CD4-positive, alpha-beta T cell treated with Interferon gamma for 1 hour (primary cell): ENCODE results near the gene EIPR1.

Experiments
- DNase-seq: peaks from one replicate; pipeline ENCODE4 v3.0.0-alpha.2; 2020

Gene EIPR1

DNA sequence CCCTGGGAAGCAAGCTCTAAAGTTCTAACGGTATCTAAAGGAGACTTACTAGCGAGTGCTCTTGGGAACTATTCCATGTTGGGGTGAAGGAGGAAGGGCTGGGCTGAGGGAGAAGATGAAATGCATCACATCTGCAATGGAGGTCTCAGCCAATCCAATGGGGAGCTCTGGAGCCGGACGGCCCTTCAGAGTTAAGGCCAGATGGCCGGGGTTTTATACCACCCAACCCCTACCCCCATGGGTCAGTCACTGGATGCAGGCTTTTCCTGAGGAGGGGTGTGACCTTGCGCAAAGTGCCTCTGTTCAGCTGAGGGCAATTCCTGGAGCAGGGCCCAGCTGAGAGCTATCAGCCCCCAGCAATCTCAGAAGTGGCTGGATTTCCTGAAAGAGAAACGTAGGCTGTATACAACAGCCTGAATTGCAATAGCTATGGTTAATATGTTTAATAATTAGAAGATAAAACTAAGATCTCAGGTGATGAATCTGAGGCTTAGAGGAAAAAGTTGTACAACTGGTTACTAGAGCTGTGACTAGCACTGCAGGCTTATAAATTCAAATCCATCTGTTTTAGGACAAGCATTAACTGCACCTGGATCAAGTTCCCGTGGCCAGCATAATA is 21.6 kb downstream of the EIPR1 start:
- DNase-seq = no peak

DNA sequence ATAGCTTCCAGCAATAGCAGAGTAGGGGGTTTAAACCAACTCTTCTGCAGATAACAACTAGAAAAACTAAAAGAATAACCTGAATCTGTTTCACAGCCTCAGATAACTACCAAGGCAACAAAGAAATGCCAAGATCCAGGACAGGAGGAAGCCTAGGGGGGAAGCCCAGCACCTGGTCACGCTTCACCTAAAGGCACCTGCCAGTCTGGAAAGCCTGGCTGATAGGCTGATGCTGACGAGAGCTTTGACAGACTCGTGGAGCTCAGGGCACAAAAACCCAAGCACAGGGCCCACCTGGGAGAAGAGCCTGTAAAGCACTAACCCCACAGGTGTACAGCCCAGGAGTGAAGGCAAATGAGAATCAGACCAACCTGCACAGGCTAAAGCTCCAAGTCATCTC is 22.6 kb downstream of the EIPR1 start:
- no peak for DNase-seq

DNA sequence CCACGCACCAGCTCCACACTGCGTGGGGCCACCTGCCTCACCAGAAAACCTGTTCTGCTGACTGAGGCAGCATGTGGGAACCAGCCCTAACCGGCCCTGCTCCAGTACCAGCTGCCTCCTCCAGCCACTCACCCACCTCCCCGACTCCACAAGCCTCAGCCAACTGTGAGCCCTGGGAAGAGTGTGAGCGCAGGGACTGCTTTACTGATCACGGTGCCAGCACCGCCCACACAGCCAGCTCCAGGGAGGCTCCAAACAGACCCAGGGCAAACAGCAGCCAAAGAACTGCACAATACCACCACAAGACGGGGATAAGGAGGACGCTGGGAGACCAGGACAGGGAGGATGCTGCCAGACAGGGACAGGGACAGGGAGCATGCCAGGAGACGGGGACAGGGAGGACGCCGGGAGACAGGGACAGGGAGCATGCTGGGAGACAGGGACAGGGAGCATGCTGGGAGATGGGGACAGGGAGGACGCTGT is 28.4 kb downstream of the EIPR1 start:
- DNase-seq = no peak

DNA sequence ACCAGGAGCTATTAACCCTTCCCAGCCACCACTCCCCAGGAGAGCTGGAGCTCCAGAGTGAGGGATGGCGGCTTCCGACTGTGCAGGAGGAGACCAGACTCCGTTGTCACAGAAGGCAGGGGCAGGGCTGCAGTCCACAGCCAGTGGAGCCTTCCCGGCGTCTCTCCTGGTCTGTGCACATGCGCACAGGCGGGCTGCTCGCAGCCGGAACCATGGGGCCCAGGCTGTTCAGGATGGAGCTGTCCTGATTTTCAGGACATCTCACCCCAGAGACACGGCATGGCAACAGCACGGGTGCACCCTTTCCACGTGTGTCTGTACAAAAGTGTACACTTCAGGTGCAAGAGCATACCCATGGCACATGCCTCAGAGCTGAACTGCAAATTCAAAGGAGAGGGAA is 28.9 kb downstream of the EIPR1 start:
- no peak for DNase-seq

DNA sequence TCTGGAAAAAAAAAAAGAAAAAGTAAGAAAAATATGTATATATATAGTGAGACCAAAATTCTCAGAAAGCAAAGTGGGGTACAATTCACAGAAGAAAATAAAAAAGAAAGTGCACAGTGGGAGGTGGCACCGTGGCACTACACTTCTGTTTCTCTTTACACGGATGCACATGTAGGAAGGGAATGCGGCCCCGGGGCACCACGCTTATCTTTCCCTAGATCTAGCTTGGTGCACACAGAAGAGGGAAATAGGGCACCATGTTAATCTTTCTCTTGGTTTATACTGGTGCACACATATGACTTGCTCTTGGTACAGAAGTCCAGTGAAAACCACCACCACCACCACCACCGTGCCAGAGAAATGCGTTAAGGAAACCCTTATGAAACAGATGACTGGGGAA is 32.0 kb downstream of the EIPR1 start:
- no peak for DNase-seq

DNA sequence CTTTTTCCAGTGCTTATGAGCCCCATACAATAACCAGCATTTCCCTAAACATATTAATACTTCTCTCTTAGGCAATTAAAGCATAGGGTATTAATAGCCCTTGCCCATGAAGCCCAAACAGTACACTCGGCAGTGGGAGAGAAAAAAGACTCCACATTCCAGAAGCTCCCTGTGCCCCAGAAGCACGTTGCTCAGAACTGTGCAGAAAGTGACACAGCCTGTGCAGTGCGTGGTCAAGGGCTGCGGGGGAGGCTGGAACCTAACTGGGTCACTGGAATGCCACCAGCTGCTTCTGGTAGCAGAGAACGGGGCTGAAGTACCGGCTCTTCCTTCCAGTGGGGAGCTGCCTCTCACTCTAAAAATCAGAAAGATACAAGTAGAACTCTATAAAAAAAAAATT is 32.7 kb downstream of the EIPR1 start:
- no peak for DNase-seq

DNA sequence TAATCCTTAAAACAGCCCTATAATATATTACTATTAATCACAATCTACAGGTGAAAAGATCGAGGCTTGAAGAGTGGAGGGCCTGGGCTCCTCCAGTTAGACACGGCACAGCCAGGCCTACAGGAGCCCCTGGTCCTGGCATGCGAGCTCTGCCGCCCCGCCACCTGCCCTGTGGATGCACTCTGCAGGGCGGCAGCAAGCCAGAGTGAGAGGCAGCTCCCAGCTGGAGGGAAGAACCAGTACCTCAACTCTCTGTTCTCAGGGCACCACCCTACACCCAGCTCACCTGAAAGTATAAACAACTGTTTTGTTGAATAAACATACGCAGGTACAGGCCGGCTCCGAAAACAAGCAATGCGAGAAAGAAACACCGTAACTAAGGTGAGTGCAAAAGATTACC is 34.6 kb downstream of the EIPR1 start:
- no peak for DNase-seq

DNA sequence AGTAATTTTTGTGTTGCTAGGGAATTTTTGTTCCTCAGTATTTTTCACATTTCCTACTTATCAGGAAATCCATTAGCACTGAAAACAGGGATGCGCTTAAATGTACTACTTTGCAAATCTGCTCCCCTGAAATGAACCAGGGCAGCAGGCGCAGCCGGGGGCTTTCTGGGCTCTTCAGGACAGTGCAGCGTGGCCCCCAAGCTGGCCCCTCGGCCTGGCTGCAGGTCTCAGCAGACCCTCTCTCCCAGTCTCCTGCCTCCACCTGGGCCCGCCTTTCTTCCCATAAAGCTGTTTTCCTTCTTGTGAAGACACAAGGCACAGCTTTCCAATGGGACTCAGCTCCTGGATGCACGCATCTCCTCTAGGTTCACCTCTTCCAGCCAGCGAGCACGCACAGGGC is 35.3 kb downstream of the EIPR1 start:
- DNase-seq = no peak

DNA sequence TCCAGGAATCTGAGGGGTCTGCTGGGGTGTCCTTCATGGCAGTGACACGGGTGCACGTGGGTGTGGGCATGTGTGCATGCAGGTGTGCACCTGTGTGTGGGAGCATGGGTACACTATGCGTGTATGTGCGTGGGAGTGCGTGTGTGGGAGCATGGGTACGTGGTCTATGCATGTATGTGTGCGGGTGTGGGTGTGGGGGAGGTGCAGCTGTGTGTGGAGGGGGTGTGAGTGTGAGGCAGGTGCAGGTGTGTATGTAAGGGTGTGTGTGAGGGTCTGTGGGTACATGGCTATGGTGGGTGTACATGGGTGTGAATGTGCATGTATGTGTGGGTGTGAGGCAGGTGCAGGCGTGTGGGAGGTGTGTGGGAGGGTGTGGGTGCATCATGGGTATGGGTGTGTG is 36.3 kb downstream of the EIPR1 start:
- no peak for DNase-seq

DNA sequence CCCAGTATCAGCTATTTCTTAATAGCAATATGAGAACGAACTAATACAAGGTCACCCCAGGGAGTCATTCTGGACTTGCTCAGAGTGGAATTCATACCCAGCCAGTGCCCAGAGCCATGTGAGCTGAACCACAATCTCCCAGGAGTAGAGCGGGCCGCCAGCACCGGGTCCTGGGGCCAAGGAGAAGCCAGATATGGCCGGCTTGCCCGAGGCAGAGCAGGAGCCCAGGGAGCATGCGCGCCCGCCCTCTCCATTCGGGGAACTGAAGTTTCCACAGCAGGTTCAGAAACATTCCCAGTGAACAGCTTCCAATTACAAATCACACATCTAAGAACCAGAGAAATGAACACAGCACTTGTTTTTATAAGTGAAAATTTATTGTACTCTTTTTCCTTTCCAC is 37.5 kb downstream of the EIPR1 start:
- DNase-seq = no peak

DNA sequence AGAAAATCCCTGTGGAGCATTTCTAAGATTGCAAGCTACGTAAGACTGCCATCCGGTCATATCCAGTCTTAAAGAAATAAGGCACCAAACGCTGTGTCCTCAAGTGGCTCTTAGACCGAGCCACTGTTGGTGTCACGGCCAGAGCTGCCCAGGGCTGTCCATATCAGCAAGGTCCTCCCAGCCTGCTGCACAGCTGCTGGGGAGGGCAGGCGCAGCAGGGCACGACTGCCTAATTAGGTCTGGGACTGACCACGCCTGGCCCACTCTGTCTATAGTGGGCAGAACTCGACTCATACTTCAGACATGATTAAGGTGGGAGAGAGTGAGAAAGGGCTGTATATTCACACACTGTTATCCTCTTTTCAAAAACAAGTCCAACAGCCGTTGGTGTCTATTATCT is 39.3 kb downstream of the EIPR1 start:
- no peak for DNase-seq

DNA sequence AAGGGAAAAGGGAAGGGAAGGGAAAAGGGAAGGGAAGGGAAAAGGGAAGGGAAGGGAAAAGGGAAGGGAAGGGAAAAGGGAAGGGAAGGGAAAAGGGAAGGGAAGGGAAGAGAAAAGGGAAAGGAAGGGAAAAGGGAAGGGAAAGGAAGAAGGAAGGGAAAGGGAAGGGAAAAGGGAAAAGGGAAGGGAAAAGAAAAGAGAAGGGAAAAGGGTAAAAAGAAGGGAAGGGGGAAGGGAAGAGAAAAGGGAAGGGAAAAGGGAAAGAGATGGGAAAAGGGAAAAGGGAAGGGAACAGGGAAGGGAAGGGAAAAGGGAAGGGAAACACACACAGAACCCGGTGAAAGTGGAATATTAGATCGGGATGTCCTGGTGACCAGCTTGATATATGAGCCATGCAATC is 40.8 kb downstream of the EIPR1 start:
- no peak for DNase-seq

DNA sequence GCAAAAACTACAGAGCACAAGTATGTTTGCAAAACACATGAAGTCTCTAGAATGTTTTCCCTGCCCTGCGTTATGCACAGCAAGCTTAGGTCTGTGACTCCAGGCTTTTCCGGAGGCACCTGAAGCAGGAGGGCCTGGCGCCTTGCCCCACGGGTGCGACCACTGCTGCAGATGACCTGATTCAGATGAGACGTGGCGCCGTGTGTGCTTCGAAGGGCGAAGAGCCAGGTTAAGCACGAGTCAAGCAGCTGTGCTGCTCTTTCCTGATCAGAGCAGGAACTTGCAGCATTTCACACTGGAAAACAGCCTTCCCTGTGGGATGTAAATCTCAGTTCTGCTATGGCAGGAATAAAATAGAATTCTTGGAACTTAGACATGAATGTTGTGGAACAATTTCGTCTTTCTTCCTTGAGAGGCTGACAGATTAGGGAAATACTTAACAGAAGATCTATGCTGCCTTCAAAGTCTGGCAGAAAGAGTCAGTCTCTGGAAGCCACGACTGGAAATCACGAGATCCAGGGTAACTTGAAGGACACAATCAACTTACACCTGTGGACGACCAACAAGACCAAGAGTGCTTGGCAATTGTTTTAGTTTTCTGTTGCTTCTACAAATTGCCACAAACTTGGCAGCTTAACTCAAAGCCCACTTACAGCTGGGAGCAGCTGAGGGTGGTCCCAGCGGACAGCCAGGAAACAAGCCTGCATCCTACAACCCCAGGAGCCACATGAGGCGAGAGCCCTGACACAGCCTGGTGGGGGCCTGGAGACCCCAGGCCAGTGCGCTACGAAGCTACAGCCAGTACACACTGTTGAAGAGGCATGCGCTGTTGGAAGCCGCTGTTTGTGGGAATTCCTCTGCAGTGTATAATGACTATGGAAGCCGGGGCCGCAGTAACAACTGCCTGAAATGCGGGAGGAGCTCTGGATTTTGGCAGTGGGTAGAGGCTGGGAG is 42.9 kb downstream of the EIPR1 start:
- no peak for DNase-seq

DNA sequence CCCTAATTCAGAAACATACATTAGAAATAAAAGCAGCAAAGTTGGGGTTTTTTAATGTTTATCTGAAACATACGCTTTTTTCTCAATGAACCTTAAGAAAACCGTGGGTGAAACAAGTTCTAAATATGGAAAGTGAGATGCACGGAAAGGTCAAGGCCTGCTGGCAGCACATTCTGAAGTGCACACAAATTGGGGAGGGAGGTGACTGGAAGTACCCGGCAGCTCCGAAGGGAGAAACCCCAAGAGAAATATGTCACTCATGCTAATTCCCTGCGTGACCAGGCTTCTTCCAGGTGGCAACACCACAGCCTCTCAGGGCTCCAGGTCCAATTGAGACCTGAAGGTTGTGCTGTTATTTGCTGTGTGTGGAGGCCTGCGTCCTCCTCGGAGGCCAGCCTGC is 45.5 kb downstream of the EIPR1 start:
- no peak for DNase-seq

DNA sequence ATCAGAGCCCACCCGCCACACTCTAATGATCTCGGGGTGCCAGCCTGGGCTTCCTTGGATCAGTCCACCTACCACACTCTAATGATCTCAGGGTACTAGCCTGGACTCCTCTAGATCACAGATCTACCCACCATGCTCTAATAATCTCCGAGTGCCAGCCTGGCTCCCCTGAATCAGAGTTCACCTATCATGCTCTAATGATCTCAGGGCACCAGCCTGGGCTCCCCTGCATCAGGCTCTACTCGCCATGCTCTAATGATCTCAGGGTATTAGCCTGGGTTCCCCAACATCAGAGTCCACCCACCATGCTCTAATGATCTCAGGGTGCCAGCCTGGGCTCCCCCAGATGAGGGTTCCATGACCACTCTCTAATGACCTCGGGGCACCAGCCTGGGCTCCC is 48.1 kb downstream of the EIPR1 start:
- DNase-seq = no peak

DNA sequence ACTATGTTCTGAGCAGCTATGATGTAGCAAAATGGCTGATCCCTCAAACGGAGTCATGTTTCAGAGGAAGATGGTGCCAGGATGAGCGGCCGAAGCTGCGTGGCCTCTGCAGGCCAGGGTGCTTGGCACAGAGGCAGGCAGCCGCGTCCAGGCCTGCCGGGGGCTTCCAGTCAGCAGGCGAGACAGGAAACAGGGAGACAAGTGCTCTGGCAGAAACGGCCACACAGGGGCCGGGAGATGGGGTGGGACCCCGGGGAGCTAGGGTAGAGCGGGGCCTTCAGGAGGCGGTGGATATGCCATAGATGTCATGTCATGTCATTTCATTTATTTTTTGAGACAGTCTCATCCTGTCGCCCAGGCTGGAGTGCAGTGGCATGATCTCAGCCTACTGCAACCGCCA is 50.7 kb downstream of the EIPR1 start:
- DNase-seq = no peak

DNA sequence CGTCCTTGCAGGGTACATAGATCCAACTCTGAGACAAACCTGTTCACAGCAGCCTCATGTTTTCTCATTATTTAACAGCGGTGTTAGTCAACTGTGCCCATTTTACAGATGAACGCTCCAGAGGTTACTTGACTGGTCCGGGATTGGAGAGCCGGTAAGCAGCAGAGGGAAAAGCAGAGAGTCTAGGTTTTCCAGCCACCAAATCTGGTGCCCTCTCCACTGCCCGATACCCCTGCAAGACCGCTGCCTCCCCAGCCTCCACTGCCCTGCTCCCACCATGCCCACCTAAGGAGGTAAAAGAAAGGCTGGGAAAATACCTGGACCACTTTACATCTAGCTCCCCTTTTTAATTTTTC is 51.5 kb downstream of the EIPR1 start:
- no peak for DNase-seq

DNA sequence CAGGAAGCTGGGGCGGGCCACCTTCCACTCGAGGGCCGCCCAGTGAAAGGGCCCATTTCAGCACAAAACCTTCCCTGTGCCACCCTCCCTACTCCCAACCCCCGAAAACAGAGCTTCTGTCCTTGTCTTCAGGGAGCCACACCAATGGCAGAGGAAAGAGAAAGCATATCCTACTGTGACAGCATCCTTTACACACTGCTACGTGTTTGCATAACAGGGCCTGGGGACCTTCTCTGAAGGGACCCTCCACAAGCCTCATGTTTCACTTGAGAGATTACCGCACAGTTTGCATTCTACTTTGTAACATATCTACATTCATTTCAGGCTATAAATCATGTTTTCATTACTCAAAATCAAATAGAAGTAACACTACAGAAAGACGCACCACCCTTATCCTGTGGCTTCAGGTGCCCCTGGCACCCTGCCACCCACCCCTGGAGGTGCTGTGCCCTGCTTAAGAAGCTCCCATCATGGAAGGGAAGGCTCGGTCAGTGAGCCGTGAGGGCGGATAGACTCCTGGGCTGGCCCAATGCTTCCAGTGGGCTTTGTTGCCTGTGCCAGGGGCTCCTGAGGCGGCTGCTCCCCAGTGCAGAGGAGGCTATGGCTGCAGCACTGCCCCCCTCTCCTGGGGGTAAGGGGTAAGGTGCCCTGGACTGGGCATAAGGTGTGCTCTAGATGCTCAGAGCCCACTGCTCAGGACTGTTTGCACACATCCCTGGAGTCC is 52.0 kb downstream of the EIPR1 start:
- no peak for DNase-seq

DNA sequence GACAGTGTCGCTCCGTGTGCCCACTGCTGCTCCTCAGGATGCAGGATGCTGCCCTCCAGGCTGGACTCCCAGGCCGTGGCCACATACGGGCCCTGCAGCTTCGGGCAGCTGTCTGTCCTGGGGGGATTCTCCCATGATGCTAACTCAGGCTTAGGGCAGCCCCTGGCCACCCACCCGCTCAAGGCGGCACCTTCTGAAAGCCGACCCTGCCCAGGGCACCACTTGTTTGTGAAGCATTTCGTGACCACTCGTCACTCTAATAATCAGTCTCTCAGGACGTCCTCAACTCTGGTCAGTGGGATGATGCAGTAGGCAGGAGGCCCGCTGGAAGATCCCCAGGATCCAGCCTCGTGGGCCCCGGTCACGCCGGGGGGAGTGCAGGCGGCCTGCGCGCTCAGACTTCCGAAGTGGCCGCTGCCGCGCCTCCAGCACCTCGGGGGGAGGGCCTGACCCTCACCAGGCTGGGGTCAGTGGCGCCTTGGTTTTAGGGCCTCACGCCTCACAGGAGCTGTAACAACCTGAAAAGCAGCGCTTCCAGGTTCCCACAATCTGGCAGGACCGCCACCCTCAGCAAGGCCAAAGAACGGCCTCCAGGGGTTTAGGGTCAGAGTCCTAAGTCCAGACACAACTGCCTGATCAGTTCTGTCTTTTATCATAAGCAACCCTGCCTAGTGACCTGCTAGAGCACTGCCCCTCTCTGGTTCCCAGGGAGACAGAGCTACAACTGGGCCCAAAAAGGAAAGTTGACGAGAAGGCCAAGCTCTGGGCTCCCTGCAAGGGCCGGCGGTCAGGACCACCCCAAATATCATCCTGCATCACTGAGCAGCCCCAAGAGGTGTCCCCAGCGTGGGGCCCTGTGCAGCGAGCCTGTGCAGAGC is 53.0 kb downstream of the EIPR1 start:
- DNase-seq = no peak

DNA sequence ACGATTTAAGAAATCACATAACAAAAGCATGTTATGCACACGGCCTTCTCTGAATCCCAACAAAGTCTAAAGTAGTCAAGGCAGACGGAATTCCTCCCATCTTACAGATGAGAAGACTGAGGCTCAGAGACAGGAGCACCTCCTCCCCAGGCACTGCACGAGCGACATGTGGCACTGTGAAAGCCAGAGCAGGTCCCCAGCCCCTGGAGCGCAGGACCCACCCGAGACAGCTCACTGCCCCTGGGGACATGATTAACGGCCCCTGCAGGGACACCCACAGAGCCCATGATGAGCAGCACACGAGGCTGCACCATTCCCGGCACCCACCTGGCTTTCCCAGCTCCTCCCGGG is 53.6 kb downstream of the EIPR1 start:
- no peak for DNase-seq

DNA sequence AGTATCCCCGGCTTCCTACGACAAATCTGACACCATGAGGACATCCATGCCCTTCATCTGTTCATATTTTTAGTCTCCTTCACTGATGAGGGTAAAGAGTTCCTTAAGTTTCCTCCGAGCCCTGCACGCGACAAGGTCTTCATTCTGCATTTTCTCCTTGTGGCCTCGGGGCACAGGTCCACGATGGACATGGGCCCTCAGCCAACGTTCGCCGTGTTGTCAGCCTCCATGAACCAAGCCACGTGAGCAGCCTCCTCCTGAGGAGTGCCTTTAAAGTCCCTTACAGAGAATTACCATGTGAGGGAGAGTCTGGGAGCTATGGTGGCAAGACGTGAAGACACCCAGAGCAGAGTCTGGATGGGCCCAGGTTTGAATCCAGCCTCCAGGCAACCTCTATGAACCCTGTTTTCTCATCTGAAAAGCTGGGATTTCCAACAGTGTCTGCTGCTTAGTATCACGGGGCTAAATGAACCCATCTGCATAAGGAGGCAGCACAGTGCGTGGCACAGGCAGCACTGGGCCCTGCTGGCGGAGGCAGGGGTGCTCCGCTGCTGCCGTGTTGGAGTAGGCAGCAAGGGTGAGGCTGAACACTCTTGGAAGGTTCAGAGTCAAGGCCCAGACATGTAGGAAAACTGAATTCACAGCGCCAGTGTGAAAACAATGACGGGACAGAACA is 54.1 kb downstream of the EIPR1 start:
- no peak for DNase-seq

DNA sequence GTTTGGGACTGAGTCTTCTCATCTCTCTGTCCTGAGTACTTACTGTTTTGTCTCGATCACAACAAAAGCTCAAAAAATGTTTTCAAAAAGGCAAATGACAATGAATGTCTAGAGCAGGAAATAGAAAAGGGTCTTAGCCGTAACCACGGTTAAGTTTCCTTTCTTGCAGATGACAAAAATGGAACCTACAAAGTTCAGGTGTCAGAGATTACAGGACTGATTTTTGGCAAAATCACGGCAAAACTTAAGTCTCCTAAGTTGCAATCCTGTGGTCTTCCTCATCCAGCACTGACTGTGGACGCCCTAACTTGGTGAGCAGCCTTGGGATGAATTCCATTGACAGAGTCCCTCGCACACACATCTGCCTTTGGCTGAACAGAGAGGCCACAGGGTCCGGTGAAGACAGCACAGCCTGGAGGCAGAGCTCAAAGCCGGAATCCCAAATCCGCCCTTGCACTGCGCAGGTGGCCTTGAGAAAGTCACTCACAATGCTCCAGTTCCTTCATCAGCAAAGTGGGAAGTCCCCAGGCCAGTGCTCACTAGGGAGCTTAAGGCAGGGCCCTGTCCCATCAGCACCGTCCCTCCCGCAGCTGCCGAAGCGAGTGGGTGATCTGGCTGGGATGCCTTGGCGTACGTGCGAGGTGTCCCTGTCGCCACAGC is 55.2 kb downstream of the EIPR1 start:
- DNase-seq = no peak
